ENCODE data around the gene SMAD3.
A peak's percentile ranks its signal among the peaks of the same experiment; 100 is the strongest.
"Not testable (repeated sequence)": the region's sequence is repeated elsewhere in the genome, so short reads cannot be mapped to it uniquely, and the experiment has no call there.

Gene SMAD3

GRCh38 chr15:67065531-67066005 is at the start of gene SMAD3:
Gene SMAD3 (plus strand): TSS chr15:67065602. CDS start chr15:67066155, 553 bp downstream.
- Histone ChIP-seq H3K9ac (ENCODE audit: low read depth, low read length) (peak within 1 kb of the TSS; percentile 83), H3K36me3 (ENCODE audit: insufficient read depth, low read length) (no peaks in the 10 kb centered on the region), H3K4me1 (ENCODE audit: insufficient read depth, low read length) (peaks cover 28% of the 10 kb centered on the region), H3K9me3 (ENCODE audit: control insufficient read depth, insufficient read depth, low read length) (no peaks in the 10 kb centered on the region)

GRCh38 chr15:67017311-67017710 is 48.1 kb upstream of the SMAD3 start:
- Histone ChIP-seq H3K9me3 (ENCODE audit: control insufficient read depth, insufficient read depth, low read length) (no peaks in the 10 kb centered on the region), H3K9ac (ENCODE audit: low read depth, low read length) (no peak overlapping the region), H3K4me1 (ENCODE audit: insufficient read depth, low read length) (peaks cover 8% of the 10 kb centered on the region), H3K36me3 (ENCODE audit: insufficient read depth, low read length) (no peaks in the 10 kb centered on the region)

- H3K9me3 ChIP-seq (ENCODE audit: control insufficient read depth, insufficient read depth, low read length) = no peaks in the 10 kb centered on the region
- no peaks in the 10 kb centered on the region for H3K36me3 ChIP-seq (ENCODE audit: insufficient read depth, low read length)
- no peak overlapping the region for H3K9ac ChIP-seq (ENCODE audit: low read depth, low read length)
- peaks cover 8% of the 10 kb centered on the region for H3K4me1 ChIP-seq (ENCODE audit: insufficient read depth, low read length)
Measured at GRCh38 chr15:67018026-67018425, 47.4 kb upstream of the SMAD3 start.

GRCh38 chr15:67018441-67018840 is 47.0 kb upstream of the SMAD3 start:
- H3K36me3 ChIP-seq (ENCODE audit: insufficient read depth, low read length) = no peaks in the 10 kb centered on the region
- peaks cover 5% of the 10 kb centered on the region for H3K4me1 ChIP-seq (ENCODE audit: insufficient read depth, low read length)
- no peak overlapping the region for H3K9ac ChIP-seq (ENCODE audit: low read depth, low read length)
- no peaks in the 10 kb centered on the region for H3K9me3 ChIP-seq (ENCODE audit: control insufficient read depth, insufficient read depth, low read length)

- Histone ChIP-seq H3K9ac (ENCODE audit: low read depth, low read length) (no peak overlapping the region), H3K36me3 (ENCODE audit: insufficient read depth, low read length) (no peaks in the 10 kb centered on the region), H3K4me1 (ENCODE audit: insufficient read depth, low read length) (peaks cover 10% of the 10 kb centered on the region), H3K9me3 (ENCODE audit: control insufficient read depth, insufficient read depth, low read length) (no peaks in the 10 kb centered on the region)
Measured at GRCh38 chr15:67019069-67019468, 46.3 kb upstream of the SMAD3 start.

GRCh38 chr15:67019884-67020520 is 45.4 kb upstream of the SMAD3 start:
- H3K9ac ChIP-seq (ENCODE audit: low read depth, low read length) = no peak overlapping the region
- no peaks in the 10 kb centered on the region for H3K36me3 ChIP-seq (ENCODE audit: insufficient read depth, low read length)
- no peaks in the 10 kb centered on the region for H3K9me3 ChIP-seq (ENCODE audit: control insufficient read depth, insufficient read depth, low read length)
- peaks cover 19% of the 10 kb centered on the region for H3K4me1 ChIP-seq (ENCODE audit: insufficient read depth, low read length)

- not testable (repeated sequence) for H3K9me3 ChIP-seq (ENCODE audit: control insufficient read depth, insufficient read depth, low read length); H3K36me3 ChIP-seq (ENCODE audit: insufficient read depth, low read length)
- peaks cover 24% of the 10 kb centered on the region for H3K4me1 ChIP-seq (ENCODE audit: insufficient read depth, low read length)
Measured at GRCh38 chr15:67020668-67021067, 44.7 kb upstream of the SMAD3 start.

GRCh38 chr15:67021455-67021854 is 43.9 kb upstream of the SMAD3 start:
- H3K9me3 ChIP-seq (ENCODE audit: control insufficient read depth, insufficient read depth, low read length) = no peaks in the 10 kb centered on the region
- no peaks in the 10 kb centered on the region for H3K36me3 ChIP-seq (ENCODE audit: insufficient read depth, low read length)
- H3K4me1 ChIP-seq (ENCODE audit: insufficient read depth, low read length) = peaks cover 27% of the 10 kb centered on the region
- H3K9ac ChIP-seq (ENCODE audit: low read depth, low read length) = no peak overlapping the region

More at GRCh38 chr15:67020668-67021067, 44.7 kb upstream of the SMAD3 start:
- not testable (repeated sequence) for H3K9ac ChIP-seq (ENCODE audit: low read depth, low read length)

- no peaks in the 10 kb centered on the region for H3K36me3 ChIP-seq (ENCODE audit: insufficient read depth, low read length)
- H3K9me3 ChIP-seq (ENCODE audit: control insufficient read depth, insufficient read depth, low read length) = no peaks in the 10 kb centered on the region
- no peak overlapping the region for H3K9ac ChIP-seq (ENCODE audit: low read depth, low read length)
- H3K4me1 ChIP-seq (ENCODE audit: insufficient read depth, low read length) = peaks cover 27% of the 10 kb centered on the region
Measured at GRCh38 chr15:67022587-67023105, 42.8 kb upstream of the SMAD3 start.

- no peaks in the 10 kb centered on the region for H3K9me3 ChIP-seq (ENCODE audit: control insufficient read depth, insufficient read depth, low read length)
- H3K4me1 ChIP-seq (ENCODE audit: insufficient read depth, low read length) = peaks cover 31% of the 10 kb centered on the region
- H3K9ac ChIP-seq (ENCODE audit: low read depth, low read length) = no peak overlapping the region
- H3K36me3 ChIP-seq (ENCODE audit: insufficient read depth, low read length) = no peaks in the 10 kb centered on the region
Measured at GRCh38 chr15:67023517-67024313, 41.7 kb upstream of the SMAD3 start.

- Histone ChIP-seq H3K36me3 (ENCODE audit: insufficient read depth, low read length) (no peaks in the 10 kb centered on the region), H3K4me1 (ENCODE audit: insufficient read depth, low read length) (peaks cover 32% of the 10 kb centered on the region), H3K9ac (ENCODE audit: low read depth, low read length) (no peak overlapping the region), H3K9me3 (ENCODE audit: control insufficient read depth, insufficient read depth, low read length) (no peaks in the 10 kb centered on the region)
Measured at GRCh38 chr15:67024314-67024997, 40.9 kb upstream of the SMAD3 start.

- peaks cover 38% of the 10 kb centered on the region for H3K4me1 ChIP-seq (ENCODE audit: insufficient read depth, low read length)
- H3K9me3 ChIP-seq (ENCODE audit: control insufficient read depth, insufficient read depth, low read length) = no peaks in the 10 kb centered on the region
- no peaks in the 10 kb centered on the region for H3K36me3 ChIP-seq (ENCODE audit: insufficient read depth, low read length)
- H3K9ac ChIP-seq (ENCODE audit: low read depth, low read length) = no peak overlapping the region
Measured at GRCh38 chr15:67024998-67025368, 40.4 kb upstream of the SMAD3 start.

GRCh38 chr15:67025719-67026609 is 39.4 kb upstream of the SMAD3 start:
- H3K9ac ChIP-seq (ENCODE audit: low read depth, low read length) = no peak overlapping the region

GRCh38 chr15:67026610-67026967 is 38.8 kb upstream of the SMAD3 start:
- Histone ChIP-seq H3K36me3 (ENCODE audit: insufficient read depth, low read length) (no peaks in the 10 kb centered on the region), H3K4me1 (ENCODE audit: insufficient read depth, low read length) (peaks cover 51% of the 10 kb centered on the region), H3K9ac (ENCODE audit: low read depth, low read length) (no peak overlapping the region), H3K9me3 (ENCODE audit: control insufficient read depth, insufficient read depth, low read length) (no peaks in the 10 kb centered on the region)

More at GRCh38 chr15:67025719-67026609, 39.4 kb upstream of the SMAD3 start:
- Histone ChIP-seq H3K4me1 (ENCODE audit: insufficient read depth, low read length) (peaks cover 46% of the 10 kb centered on the region), H3K9me3 (ENCODE audit: control insufficient read depth, insufficient read depth, low read length) (no peaks in the 10 kb centered on the region), H3K36me3 (ENCODE audit: insufficient read depth, low read length) (no peaks in the 10 kb centered on the region)
